DOHH2 (cell line): ENCODE results near the gene BMP7.

Experiments
- EZH2phosphoT487 ChIP-seq: fragments of 200-600 bp; sonication (generic); IDR thresholded peaks from 2 replicates; pipeline ENCODE4 v1.6.1; 2017; ENCODE audit warnings: borderline replicate concordance, mild to moderate bottlenecking, antibody characterized with exemption, low read length, moderate library complexity, mixed read lengths
- TF ChIP-seq, protein P1 (sequence below): fragments of 200-600 bp; sonication (generic); IDR thresholded peaks from one replicate; pipeline ENCODE4 v1.5.1; 2014; ENCODE audit warnings: antibody characterized with exemption, mild to moderate bottlenecking, low read depth, low read length; ENCODE audit not compliant: poor library complexity, severe bottlenecking

DNA sequence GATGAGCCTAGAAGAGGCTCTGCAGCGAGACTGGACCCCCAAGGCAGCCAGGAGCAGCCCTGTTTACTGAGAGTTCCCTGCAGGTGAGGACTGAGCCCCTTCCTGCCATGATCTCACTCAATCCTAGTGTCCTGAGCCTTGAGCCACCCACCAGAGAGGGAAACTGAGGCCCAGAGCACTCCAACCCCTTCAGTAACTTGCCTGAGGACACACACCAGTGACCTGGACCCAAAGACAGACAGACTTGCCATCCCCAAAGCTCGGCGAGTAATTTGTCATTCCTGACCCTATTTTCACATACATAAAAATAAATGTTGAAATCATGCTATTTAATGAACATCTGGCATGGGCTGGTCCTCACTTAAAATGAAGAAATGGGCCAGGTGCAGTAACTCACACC, 16.7 kb downstream of the BMP7 start:
- TF ChIP-seq, protein P1, sequence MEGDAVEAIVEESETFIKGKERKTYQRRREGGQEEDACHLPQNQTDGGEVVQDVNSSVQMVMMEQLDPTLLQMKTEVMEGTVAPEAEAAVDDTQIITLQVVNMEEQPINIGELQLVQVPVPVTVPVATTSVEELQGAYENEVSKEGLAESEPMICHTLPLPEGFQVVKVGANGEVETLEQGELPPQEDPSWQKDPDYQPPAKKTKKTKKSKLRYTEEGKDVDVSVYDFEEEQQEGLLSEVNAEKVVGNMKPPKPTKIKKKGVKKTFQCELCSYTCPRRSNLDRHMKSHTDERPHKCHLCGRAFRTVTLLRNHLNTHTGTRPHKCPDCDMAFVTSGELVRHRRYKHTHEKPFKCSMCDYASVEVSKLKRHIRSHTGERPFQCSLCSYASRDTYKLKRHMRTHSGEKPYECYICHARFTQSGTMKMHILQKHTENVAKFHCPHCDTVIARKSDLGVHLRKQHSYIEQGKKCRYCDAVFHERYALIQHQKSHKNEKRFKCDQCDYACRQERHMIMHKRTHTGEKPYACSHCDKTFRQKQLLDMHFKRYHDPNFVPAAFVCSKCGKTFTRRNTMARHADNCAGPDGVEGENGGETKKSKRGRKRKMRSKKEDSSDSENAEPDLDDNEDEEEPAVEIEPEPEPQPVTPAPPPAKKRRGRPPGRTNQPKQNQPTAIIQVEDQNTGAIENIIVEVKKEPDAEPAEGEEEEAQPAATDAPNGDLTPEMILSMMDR, result no peak
- TF ChIP-seq EZH2phosphoT487, result no peak
